22Rv1 (cell line): ENCODE results near the gene JAG2.

Source experiments
- CTCF ChIP-seq: fragments of 450-650 bp; IDR thresholded peaks from 2 replicates; pipeline ENCODE4 v1.5.1; 2017; ENCODE audit warnings: mild to moderate bottlenecking
- ZFX ChIP-seq: fragments of 450-650 bp; IDR thresholded peaks from 2 replicates; pipeline ENCODE4 v1.6.1; 2017; ENCODE audit warnings: antibody characterized with exemption, borderline replicate concordance

DNA sequence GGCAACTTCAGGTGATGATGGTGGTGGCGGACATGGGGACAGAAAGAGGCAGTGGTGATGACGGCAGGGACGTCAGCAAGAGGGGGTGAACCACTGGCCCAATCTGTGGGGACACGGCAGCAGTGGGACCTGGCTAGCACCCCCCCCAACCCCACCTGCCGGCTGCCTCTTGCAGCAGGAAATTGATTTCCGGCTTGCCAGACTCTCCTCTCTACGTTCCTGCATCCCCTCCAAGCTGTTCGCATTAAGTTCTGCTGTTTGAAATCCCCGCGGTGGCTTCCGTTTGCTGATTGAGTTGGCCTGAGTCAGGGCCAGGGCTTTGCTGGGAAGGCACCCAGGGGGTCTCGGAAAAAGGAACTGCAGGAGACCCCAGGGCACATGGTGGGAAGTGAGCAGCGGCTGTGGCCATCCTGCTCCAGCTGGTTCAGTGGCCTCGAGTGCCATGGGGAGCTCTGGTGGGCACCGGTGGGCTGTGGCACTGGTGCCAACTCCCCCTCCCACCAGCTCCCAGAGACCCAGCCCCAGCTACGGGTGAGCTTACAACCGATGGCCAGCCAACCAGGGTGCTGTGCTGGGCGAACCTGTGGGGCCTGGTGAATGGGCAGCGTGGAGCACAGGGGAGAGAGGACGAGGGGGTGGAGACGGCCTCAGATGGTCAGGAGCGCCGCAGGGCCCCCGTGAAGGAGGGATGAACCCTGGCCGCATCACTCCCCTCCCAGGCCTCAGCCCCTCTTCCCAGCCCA is 27.1 kb upstream of the JAG2 start:
- no peak for TF ChIP-seq CTCF
- TF ChIP-seq ZFX = no peak
